GM21786 (cell line): ENCODE data around the gene TMEM59L.
"Not testable (repeated sequence)": the region's sequence is repeated elsewhere in the genome, so short reads cannot be mapped to it uniquely, and the experiment has no call there.

Experiments
- ATAC-seq: cut with Tn5 transposase; IDR thresholded peaks from one replicate; pipeline ENCODE4 v1.9.1; 2021; ENCODE audit not compliant: unreplicated experiment

The TMEM59L gene

DNA sequence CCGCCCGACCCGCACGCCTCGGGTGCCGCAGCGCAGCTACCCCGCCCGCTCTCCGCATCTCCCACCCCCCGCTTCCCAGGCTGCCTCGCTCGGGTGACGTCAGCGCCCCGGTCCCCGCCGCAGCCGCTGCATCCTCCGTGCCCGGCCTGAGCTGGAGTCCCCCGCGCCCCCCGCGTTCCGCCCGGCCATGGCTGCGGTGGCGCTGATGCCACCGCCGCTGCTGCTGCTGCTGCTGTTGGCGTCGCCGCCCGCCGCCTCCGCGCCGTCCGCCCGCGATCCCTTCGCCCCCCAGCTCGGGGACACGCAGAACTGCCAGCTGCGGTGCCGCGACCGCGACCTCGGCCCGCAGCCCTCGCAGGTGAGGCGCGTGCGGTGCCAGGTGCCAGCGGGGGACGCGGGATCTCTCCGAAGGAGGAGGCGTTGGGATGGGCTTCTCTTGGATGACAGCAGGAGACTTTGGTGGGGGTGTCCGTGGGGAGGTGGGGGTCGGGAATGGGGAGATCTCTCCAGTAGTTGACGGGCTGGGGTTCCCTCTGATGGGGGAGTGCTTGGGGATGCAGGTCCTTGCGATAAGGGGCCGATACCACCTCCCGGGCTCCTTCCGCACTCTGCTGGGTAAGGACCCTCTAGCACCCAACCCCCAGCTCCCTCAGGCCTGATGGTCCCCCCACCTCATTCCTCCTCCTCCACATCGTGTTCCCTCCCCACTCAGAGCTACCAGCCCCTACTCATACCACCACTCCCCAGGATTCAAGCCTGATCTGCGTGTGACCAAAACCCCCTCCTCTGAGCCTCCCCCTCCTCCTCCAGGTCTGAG lies at the start of gene TMEM59L:
TMEM59L (plus strand) TSS at position 99 of the 817 bp plus-strand sequence; CDS start at position 188, 89 bp downstream.
- no peak for ATAC-seq

DNA sequence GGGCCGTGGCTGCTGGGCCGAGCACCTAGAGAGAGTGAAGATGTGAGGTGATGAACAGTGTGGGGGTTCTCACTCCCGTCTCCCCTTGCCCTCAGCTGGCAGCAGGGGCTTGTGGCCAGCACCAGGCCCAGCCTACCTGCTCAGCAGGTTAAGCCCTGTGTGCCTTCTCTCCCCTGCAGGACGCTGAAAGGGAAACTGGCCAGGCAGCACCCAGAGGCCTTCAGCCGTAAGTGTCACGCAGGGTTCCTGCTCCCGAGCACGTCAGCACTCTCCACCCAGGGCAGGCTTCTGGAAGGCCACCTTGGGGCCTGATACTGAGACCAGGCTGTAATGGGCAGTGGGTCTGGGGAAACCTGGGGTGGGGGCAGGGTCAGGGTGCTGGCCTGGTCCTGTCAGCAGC lies 45.7 kb upstream of the TMEM59L start:
- no peak for ATAC-seq

DNA sequence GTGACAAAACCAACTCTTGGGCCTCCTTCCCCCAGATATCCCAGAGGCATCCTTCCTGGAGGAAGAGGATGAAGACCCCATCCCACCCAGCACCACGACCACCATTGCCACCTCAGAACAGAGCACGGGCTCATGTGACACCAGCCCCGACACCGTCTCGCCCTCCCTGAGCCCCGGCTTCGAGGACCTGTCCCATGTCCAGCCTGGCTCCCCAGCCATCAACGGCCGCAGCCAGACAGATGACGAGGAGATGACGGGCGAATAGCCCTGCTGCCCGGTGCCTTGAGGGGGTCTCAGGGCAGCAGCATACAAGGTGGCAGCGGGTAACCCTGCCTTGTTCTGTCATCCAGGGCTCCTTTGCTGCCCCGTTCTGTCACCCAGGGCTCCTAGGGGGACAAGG lies 44.3 kb upstream of the TMEM59L start:
- no peak for ATAC-seq

DNA sequence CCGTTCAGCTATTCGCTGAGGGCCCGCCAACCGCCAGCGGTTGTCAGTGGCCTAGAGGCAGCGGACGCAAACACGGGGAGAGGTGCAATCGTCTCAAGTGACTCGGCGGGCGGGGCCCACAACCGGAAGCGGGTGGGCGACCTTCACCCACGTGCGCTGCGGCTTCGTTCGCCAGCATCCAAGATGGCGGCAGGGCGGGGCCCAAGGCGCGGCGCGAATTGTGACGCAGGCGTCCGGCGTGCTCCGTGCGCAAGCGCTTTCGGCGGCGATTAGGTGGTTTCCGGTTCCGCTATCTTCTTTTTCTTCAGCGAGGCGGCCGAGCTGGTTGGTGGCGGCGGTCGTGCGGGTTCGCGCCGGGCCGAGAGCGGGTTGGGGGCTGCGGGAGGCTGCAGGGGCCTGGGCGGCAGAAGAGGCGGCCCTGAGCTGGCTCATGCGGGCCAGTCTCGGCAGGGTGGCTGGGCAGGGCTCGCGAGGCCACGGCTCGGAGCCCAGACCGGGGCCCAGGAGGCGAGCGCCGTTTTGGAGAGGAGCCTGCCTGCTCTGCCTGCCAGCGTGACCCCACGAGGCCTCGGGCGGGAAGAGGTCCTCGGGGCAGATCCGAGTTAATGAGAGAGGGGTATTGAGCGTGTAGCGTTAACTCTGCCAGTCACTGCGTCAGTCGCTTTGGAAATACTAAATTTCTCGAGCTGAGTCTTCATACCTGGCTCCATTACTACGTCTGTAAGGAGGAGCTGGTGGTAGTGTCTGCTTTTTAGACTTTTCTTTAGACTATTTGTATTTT lies 40.9 kb upstream of the TMEM59L start, which contains the start of gene UBA52:
UBA52 (plus strand) TSS at position 294 of the 781 bp plus-strand sequence. CDS start 1,444 bp downstream, outside the sequence.
- peak; percentile 87 for ATAC-seq

DNA sequence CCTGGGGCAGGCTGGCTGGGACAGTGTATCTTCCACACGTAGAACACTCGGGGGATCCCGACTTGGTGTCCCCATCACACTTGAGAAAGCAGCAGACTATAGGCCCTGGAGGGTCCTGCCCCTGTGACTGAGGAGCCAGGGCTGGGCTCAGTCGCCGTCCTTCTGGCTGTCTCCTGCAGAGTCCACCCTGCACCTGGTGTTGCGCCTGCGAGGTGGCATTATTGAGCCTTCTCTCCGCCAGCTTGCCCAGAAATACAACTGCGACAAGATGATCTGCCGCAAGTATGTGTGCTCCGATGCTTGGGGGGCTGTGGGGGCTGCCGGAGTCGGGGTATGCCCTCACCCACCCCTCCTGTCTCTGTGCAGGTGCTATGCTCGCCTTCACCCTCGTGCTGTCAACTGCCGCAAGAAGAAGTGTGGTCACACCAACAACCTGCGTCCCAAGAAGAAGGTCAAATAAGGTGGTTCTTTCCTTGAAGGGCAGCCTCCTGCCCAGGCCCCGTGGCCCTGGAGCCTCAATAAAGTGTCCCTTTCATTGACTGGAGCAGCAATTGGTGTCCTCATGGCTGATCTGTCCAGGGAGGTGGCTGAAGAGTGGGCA lies 37.9 kb upstream of the TMEM59L start:
- no peak for ATAC-seq

DNA sequence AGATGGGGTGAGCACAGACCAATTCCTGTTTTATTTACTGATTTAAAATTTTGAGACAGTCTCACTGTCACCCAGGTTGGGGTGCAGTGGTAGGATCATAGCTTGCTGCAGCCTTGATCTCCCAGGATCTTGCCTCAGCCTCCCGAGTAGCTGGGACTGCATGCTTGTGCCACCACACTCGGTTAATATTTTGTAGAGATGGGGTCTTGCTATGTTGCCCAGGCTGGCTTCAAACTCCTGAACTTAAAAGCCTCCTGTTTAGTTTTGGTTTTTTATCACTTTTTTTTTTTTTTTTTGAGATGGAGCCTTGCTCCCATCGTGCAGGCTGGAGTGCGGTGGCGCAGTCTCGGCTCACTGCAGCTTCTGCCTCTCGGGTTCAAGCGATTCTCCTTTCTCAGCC lies 36.3 kb upstream of the TMEM59L start:
- ATAC-seq: no peak

DNA sequence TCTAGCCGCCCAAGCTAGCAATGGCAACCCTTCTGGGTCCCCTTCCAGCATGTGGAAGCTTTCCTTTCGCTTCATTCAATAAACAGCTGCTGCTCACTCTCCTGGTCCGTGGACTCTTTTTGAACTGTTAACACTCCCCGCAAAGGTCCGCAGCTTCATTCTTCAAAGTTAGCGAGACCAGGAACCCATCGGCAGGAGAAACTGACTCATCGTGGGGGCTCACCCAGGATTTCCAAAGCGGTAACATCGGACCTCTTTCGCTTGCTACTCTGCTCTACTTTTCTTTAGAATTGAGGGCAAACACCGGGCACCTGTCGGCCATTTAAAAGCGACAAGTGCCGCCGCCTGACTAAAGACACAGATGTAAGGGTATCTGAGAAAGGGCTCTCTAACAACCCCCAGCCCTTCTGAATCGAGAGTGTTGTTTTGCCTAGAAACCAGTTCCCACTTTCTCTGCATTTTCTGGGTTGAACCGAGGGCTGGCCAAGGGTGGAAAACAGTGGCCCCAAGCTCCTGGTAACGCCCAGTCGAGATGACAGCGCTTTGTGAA lies 35.2 kb upstream of the TMEM59L start:
- no peak for ATAC-seq

DNA sequence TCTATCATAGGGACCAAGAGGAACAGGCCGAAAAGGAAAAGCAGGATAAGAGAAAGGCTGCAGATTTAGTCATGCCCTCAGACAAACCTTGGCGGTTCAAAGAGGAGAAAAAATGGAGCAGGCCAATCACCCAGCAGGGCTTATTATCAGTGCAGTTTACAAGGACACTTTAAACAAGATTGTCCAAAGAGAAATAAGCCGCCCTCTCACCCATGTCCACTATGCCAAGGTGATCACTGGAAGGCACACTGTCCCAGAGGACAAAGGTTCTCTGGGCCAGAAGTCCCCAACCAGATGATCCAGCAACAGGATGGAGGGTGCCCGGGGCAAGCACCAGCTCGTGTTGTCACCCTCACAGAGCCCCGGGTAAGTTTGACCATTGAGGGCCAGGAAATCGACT lies 32.4 kb upstream of the TMEM59L start:
- ATAC-seq: no peak

DNA sequence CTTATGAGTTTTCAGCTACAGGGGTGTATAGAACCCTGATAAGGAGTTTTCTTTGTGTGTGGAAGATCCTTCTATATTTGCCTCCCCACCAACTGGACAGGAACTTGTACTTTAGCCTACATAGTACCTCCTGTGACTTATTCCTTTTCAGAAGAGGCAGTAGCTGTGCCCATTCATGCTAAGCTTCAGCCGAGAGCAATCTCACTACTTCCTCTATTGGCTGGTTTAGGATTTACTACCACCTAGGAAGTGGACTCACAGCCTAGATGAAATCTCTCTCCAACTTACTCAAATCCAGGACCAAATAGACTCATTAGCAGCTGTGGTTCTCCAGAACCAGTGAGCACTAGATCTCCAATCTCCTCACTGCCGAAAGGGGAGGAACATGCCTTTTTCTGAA lies 26.4 kb upstream of the TMEM59L start:
- no peak for ATAC-seq

DNA sequence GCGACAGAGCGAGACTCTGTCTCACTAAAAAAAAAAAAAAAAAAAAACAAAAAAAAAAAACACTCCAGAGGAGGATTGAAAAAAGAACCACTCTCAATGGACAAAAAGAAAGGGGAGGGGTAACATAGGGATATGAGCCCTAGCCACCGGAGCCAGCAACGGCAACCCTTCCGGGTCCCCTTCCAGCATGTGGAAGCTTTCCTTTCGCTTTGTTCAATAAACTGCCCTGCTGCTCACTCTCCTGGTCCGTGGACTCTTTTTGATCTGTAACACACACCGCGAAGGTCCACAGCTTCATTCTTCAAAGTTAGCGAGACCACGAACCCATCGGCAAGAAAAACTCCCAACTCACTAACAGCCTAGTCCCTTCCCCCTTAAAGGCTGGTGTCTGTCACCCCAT lies 25.1 kb upstream of the TMEM59L start:
- ATAC-seq: no peak

DNA sequence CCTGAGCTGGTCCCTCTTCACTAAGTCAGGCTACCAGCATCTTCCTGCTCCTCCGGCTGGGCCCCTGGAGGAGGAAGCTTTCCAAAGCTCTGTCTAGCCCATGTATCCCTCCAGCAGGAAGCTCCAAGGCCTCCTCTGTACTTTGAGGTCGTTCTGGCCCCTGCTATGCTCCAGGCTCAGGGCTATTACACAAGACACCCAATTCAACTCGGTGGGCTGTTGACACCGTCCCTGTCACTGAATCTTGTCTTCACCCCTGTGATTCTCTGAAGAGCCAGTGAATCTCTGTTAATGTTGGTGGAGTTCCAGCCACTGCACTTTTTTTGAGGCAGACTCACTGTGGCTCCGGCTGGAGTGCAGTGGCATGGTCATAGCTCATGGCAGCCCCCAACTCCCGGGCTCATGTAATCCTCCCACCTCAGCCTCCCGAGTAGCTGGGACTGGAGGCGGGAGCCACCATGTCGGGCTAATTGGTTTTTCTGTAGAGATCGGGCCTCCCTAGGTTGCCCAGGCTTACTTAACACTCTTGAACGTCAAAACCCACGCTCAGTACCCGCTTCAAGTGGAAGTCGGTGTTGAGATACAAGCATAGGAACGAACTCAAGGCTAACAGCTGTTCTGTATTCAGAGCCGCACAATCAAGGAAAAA lies 24.6 kb upstream of the TMEM59L start:
- ATAC-seq: no peak

DNA sequence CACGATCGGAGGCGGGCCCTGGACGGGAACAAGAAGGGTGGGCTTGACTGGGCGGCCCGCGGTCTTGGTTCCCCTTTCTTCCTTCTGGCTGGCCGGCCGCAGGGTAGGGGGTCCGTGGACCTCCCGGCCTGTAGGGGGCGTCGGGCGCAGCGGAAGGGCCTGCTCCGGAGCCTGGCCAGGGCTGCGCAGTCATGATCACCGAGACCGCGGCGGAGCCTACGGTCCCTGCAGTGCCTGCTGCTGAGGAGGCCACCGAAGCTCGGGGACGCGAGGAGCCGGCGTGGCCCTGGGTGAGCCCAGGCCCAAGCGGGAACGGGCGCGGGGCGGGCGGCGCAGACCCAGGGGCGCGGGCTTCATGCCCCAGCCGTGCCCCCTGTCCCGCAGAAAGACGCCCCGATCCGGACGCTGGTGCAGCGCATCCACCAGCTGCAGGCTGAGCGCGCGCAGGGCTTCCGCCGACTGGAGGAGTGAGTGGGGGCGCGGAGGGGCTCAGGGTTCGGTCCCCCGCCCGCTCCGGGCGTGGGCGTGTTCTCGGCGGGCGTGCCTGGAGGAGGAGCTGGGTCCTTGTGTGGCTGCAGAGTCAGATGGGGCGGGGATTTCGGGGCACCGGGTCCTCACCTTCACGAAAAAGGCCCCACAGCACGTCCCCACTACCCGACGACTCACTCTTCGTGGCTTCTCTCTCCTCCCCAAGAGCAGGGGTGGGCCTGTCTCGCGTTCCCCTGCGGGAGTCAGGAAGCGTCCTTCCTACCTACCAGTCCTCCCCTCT lies 23.9 kb upstream of the TMEM59L start, which contains the start of gene REX1BD:
REX1BD (plus strand) TSS at position 188 of the 769 bp plus-strand sequence; CDS start at position 192, 4 bp downstream.
- ATAC-seq: peak; percentile 73

DNA sequence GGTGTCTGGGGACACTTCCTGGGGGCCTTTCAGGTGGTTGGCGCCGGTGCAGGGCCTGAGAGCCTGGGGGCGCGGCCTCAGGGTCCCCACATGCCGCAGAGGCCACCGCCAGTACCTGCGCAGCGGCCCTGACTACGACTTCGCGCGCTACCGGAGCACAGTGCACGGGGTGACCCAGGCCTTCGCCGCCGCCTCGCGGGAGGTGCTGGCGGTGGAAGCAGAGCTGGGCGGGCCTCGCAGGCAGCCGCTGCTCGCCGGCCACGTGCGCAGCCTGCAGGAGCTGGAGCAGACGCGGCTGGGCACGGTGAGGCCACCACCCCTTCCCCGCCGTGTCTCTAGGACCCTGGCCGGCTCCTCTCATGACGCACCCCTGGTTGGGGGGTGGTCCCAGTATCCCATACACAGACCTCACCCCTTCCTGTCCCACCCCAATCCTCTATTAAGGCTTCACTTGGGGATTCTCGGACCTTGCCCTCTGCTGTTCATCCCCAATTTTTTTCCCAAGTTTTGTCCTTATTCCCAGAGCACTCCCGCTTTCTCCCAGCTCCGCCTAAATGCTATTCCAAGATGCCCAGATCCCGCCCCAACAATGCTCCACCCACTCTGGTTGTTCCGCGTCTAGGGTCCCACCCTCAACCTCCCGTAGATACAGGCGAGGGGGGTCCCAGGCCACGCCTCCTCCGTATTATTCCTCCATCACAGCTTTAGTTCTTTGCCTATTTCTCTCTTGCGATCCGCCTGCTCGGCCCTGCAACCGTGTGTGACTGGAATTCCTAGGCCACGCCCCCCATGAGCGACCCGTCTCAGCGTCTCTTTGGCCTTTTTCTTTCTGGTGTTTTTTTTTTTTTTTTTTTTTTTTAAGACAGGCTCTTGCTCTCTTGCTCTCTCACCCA lies 23.0 kb upstream of the TMEM59L start:
- peak; percentile 12 for ATAC-seq

DNA sequence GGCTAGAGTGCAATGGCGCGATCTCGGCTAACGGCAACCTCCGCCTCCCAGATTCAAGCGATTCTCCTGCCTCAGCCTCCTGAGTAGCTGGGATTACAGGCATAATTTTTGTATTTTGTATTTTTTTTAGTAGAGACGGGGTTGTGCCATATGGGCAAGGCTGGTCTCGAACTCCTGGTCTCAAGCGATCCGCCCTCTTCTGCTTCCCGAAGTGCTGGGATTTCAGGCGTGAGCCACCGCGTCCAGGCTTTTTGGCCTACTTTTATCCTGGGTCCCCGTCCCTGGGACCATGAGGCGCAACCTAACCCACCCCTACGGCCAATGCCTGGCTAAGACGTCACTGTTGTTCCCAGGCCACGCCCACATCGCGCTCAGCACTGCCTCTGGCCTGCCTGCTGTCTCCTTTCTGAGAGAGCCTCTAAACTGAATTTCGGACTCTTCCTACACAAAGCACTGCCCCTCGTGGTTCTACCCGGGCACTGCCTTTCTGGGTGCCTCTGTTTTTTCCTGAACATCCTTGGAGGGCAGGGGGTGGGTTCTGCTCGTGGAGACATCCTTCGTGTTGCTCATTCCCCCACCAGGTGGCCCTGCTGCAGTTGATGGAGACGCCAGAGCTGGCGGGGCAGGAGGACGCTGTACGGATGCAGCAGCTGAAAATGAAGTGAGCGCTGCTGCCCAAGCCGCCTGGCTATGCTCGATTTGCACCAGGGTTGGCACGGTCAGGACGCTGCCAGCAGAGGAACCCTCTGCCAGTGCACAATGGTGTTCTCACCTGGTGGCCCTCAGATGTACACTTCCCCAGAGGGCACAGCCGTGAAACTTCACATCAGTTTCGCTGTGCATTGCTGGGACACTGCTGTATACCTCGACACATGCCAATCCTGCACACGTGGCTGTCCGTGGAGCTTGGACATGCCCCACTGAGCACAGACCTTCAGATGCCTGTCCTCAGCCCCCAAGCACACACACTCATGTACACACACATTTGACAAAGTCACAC lies 22.1 kb upstream of the TMEM59L start:
- no peak for ATAC-seq

DNA sequence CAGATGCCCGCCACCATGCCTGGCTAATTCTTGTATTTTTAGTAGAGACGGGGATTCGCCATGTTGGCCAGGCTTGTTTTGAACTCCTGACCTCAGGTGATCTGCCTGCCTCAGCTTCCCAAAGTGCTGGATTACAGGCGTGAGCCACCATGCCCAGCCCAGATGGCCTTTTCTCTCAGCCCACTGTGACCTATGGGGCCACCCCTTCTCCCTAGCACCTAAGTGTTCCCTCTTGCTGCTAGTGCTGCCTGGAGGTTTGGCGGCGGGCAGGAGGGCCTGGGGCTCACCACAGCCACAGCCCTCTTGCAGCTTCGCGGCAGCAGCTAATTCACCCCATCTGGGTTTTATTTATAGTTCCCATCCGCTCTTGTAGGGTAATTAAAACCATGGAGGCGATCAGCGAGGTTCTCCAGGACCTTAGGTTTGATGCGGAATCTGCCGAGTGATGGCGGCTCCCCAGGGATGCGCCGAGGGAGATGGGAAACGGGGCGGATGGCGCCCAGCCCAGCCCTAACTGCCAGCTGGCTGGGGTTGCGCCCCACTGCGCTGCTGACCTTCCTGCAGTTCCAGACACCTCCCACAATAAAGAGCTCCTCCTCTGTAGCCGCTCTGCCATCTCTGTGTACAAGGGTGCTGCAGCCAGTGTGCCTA lies 20.8 kb upstream of the TMEM59L start:
- ATAC-seq: no peak

DNA sequence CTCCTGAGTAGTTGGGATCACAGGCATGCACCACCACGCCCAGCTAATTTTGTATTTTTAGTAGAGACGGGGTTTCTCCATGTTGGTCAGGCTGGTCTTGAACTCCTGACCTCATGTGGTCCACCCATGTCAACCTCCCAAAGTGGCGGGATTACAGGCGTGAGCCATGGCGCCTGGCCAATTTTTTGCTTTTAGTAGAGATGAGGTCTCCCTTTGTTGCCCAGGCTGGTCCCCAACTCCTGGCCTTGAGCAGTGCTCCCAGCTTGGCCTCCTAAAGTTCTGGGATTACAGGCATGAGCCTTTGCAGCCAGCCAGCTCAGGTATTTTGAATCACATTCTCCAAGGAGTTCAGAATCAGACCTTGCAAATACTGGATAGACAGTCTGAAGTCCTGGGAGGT lies 19.9 kb upstream of the TMEM59L start:
- ATAC-seq: not testable (repeated sequence)

DNA sequence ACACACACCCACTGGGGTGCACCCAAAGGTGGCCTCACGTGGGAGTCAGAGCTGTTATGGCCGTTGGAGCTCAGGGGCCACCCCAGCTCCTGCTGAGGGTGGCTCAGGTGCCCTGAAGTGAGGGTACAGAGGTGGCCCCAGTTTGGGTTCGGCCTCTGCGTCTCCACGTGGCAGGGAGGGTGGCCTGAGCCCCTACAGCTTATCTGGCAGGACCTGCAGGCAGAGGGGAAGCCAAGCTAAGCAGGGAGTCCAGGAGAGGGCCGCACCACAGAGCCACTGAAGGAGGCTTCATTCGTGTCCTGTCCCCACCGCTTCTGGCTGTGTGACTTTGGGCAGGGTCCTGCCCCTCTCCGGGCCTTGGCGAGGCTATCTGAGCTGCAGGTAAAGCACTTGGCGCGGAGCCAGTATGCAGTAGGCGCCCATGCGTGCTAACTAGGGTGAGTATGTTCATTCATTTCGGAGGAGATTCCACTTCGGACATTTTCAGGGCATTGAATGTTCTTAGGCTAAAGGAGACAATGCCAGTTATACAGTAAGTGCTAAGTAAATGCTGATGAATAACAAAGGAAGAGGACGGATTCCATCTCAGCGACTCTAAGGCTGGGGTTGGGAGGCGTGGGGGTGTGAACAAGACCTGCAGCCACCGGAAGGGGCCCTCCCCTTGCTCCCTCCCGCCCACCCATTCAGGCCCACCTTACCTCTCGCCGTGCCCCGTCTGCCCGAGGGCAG lies 19.1 kb upstream of the TMEM59L start:
- no peak for ATAC-seq
